NB4 (cell line): ENCODE measurements around the gene VWA1.

Experiments
- DNase-seq: peaks from one replicate; pipeline ENCODE4 v3.0.0; 2010; ENCODE audit warnings: low read depth
- H3K4me3 ChIP-seq: one replicate; pipeline ENCODE4 v1.5.1; 2011; ENCODE audit warnings: mild to moderate bottlenecking, low read depth, low read length, moderate library complexity
- MYC ChIP-seq: IDR thresholded peaks from 2 replicates; pipeline ENCODE4 v1.6.1; 2011; ENCODE audit warnings: low read depth, low read length
- POLR2A ChIP-seq: IDR thresholded peaks from 2 replicates; pipeline ENCODE4 v1.6.1; 2011; ENCODE audit warnings: mild to moderate bottlenecking; ENCODE audit not compliant: insufficient read length; ENCODE audit errors: extremely low read depth
- TF ChIP-seq, protein P1 (sequence below): IDR thresholded peaks from 2 replicates; pipeline ENCODE4 v1.6.1; 2011; ENCODE audit warnings: low read depth, low read length
- TF ChIP-seq, protein P2 (sequence below): IDR thresholded peaks from one replicate; pipeline ENCODE4 v1.5.1; 2012; ENCODE audit warnings: low read depth, low read length

Gene VWA1

GRCh38 chr1:1437904-1438376 is 2.5 kb downstream of the VWA1 start:
- H3K4me3 ChIP-seq, result no peak overlapping the region
- DNase-seq, result peak; percentile 95
- TF ChIP-seq, protein P1, sequence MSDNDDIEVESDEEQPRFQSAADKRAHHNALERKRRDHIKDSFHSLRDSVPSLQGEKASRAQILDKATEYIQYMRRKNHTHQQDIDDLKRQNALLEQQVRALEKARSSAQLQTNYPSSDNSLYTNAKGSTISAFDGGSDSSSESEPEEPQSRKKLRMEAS, result peak; percentile 19; the same call in 1 of the 2 replicates
- TF ChIP-seq MYC, result no peak

- TF ChIP-seq MYC (no peak), POLR2A (no peak)
- TF ChIP-seq, protein P2, sequence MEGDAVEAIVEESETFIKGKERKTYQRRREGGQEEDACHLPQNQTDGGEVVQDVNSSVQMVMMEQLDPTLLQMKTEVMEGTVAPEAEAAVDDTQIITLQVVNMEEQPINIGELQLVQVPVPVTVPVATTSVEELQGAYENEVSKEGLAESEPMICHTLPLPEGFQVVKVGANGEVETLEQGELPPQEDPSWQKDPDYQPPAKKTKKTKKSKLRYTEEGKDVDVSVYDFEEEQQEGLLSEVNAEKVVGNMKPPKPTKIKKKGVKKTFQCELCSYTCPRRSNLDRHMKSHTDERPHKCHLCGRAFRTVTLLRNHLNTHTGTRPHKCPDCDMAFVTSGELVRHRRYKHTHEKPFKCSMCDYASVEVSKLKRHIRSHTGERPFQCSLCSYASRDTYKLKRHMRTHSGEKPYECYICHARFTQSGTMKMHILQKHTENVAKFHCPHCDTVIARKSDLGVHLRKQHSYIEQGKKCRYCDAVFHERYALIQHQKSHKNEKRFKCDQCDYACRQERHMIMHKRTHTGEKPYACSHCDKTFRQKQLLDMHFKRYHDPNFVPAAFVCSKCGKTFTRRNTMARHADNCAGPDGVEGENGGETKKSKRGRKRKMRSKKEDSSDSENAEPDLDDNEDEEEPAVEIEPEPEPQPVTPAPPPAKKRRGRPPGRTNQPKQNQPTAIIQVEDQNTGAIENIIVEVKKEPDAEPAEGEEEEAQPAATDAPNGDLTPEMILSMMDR, result no peak
- TF ChIP-seq, protein P1, result no peak
- no peak overlapping the region for H3K4me3 ChIP-seq
- no peak for DNase-seq
These were observed 3.3 kb downstream of the VWA1 start for GRCh38 chr1:1438531-1439381.

- no peak for TF ChIP-seq POLR2A
- TF ChIP-seq, protein P2, result no peak
- DNase-seq, result no peak
- no peak overlapping the region for H3K4me3 ChIP-seq
These were observed 4.2 kb downstream of the VWA1 start for GRCh38 chr1:1439546-1440261.

- H3K4me3 ChIP-seq, result no peak overlapping the region
- no peak for DNase-seq
- TF ChIP-seq, protein P1, result no peak
- TF ChIP-seq, protein P2, result no peak
- TF ChIP-seq POLR2A, result no peak
- no peak for TF ChIP-seq MYC
These were observed 4.9 kb downstream of the VWA1 start for GRCh38 chr1:1440262-1441001.

- H3K4me3 ChIP-seq, result no peak overlapping the region
- TF ChIP-seq POLR2A (no peak), MYC (peak; percentile 86)
- TF ChIP-seq, protein P2, result peak; percentile 75
- TF ChIP-seq, protein P1, result peak; percentile 89
- DNase-seq, result peak; percentile 56
These were observed 5.8 kb downstream of the VWA1 start for GRCh38 chr1:1441002-1441888.
